Measurements from ENCODE around the gene OVCA2.
A peak's percentile ranks its signal among the peaks of the same experiment; 100 is the strongest.
"Not testable (repeated sequence)": the region's sequence is repeated elsewhere in the genome, so short reads cannot be mapped to it uniquely, and the experiment has no call there.

The OVCA2 gene

DNA sequence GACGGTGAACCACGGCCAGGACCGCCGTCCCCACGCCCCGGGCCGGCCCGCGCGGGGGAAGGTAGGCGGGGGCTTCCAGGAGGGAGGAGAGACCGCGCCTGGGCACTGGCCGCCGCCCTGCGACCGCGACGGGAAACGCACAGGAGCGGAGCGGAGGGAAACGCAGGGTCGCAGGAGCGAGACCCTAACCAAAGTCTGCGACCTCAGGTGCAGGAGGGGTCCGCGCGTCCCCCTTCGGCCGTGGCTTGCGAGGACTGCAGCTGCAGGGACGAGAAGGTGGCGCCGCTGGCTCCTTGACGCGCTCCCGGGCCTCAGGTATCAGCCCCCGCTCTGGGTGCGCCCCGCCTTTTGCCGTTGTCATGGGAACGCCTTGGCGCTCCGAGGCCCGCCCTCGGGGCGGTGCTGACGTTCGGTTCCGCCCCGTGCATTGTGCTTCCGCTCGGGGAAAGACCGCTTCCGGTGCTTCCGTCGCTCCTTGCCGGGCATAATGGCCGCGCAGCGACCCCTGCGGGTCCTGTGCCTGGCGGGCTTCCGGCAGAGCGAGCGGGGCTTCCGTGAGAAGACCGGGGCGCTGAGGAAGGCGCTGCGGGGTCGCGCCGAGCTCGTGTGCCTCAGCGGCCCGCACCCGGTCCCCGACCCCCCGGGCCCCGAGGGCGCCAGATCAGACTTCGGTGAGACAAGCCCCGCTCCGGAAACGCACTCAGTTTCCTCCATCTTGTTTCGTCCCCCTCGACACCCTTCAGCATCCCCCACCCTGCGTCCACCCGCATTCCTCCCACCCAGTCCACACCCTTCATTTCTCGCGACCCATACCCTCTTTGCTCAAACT, at the start of gene OVCA2:
TSS of gene OVCA2 (plus strand) at position 462 of the 829 bp plus-strand sequence. CDS start at position 488, 26 bp downstream.
- ATAC-seq: peak; percentile 95

DNA sequence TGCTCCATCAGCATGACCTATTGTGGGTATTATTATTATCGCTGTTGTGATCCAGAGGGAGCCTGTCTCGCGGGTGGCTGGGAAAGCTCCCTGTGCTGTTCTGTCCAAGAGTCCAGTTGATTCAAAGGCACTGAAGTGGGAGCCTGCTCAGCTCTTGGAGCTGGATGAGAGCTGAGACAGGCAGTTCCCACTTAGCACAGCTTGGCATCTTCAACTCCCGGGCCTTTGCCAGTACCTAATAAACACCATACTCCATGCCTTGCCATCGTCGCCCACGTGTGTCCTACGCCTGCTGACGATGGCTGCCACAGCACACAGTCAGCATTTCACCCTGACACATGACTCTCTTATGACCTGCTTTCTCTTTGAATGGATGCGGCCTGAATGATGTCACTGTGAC, 49.3 kb upstream of the OVCA2 start:
- ATAC-seq: no peak

GRCh38 chr17:1994707-1995106, 47.1 kb upstream of the OVCA2 start:
- ATAC-seq: no peak

DNA sequence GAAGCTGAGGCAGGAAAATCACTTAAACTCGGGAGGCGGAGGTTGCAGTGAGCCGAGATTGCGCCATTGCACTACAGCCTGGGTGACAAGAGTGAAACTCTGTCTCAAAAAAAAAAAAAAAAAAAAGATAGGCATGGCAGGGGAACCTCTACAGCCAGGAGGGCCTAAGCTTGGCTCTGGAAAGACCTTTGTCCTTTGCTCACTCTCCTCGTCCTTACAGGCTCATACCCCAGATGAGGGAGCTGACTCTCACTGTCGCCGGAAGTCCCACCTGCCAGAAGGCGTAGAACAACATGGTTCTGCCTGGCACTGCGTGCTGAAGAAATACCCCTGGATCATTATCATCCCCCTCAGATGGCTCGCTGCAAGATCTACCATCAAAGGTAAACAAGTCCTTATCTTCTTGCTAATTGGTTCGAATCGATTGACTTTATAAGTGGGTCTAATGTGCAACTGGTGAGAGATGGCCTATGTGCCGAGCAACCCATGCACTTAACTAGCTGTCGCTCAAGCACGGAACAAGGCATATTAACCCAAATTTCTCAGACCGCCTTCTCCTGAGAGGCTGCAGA, 46.4 kb upstream of the OVCA2 start:
- no peak for ATAC-seq

DNA sequence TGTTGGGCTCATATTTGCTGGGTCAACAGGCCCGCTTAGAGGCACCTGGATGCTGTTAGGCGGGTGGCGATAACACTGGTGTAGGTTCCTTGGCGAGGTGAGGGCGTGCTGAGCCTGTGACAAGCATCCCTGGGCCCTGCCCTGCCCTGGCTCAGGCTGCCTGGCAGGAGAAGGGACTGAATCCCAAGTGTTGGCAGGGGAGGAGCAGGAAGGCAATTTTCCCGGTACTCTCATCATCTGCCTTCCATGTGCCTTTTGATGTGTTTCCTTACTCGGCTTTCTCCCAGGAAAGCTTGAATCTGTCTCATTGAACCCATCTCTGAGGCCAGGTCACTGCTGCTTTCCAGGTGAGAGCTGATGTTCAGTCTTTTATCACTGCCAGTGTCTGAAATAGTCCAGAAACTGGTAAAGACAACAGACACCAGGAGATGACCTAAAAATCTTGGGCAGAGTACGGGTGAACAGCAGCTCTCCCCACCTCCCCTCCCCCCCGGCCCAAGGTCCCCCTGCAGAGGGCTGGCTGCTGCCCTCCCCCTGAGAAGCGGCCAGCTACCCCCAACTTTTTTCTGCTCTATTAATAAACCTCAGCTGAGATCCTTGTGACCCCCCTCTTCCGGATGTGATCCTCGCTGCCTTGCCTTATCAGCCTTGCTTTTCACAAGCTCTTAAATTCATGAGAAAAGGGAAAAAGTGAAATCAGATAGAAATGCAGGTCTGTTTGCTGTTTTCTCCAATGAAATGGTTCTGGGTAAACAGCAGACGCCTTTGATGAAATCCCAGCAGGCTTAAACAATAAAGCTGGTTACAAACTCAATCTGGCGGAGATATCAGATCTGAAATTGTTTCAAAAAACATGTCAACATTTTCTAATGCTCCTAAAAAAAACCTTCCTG, 45.7 kb upstream of the OVCA2 start:
- no peak for ATAC-seq

DNA sequence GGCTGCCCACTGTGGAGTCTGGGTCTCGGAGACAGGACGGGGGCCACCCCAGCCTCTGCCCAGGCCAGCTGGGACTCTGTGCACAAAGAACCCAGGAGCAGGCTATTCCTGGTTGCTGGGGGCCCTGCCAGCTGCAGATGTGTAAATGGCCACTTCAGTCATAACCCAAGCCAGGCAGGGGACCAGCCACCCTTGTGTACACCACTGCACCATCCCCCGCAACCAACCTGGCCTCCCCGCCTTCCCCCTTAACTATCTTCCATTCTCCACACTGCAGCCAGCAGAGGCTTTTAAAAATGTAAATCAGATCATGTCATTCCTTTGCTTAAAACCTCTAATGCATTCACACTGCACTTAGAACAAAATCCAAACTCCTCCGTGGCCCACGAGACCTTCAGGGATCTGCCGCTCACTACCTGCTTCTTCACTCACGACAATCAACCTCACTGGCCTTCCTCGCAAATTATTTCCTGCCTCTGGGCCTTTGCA, 45.0 kb upstream of the OVCA2 start:
- no peak for ATAC-seq

DNA sequence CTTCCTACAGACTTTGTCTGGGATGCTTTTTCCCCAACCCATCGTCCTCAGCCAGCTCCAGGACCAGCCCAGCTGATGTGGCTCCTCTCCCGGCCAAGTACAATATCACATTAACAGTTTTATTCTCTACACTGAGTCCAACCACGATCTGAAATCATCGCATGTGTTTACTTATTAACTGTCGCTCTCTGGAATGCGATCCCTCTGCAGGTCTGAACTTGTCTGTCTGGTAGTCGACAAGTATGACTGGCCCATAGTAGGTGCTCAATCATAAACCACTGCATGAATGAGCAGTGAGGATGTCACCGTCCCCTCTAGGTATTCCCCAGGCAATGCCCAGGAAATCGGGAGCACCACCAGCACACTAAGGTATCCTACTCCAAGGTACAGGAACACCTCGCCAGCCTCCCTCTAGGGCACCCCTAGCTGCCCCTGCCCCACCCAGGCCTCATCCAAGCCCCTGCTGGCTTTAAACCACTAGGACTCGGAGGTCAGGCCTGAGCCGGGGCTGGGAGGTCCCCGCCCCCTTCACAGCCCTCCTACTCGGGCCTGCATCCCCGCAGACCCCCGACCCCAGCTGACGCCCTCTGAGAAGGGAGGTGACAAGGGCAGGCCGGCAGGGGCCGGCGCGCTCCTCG, 44.4 kb upstream of the OVCA2 start:
- ATAC-seq: no peak

- no peak for ATAC-seq
Measured at GRCh38 chr17:1997927-1998742, 43.7 kb upstream of the OVCA2 start.

- no peak for ATAC-seq
Measured at GRCh38 chr17:1999557-2000251, 42.1 kb upstream of the OVCA2 start.

GRCh38 chr17:2002767-2003329, 39.0 kb upstream of the OVCA2 start:
- no peak for ATAC-seq

DNA sequence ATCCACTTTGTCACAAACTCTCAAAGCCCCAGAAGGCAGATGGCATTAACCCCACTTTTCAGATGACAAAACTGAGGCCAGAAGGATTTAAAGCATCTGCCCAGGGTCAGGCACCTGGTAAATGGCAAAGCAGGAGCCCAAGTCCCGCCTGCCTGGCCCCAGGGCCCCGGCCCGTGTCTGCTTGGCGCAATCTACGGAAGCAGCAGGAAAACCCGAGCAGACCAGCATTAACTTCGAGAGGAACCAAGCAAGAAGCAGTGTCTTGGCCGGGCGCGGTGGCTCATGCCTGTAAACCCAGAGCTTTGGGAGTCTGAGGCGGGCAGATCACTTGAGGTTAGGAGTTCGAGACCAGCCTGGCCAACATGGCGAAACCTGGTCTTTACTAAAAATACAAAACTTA, 38.3 kb upstream of the OVCA2 start:
- ATAC-seq: no peak

GRCh38 chr17:2004435-2004952, 37.3 kb upstream of the OVCA2 start:
- ATAC-seq: no peak

DNA sequence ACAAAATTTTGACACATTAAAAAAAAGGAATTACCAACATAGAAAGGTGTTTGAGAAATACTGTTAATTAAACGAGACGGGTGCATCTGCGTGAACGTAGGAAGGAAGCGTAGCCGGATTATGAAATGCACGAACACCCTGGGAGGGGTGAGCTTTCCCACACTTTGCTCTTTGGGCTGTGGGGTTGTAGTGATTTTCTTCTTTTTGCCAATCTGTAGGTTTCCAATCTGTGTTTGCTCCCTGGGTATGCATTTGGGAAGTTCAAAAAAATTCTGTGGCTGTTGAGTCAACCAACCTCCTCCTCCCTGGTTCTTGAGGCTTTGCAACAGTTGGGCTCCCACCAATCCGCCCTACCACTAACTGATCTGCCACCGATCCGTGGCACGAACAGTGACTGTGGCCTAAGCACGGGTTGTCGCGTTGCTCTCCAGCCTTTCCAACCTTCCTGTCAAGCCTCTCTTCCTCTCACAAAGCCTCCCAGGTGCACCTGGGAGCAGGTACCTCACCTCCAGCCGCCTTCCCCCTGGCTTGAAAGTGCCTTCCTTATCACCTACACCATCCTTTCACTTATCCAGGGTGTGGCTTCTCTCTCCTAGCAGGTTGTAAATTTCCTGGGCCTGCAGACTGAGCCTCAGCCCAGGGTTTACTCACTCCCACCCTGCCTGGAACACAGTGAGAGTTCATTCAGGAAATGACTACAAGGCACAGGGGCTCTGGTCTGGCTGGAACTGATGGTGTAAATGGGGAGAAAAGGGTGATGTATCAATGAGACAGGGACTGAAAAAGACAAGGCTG, 33.3 kb upstream of the OVCA2 start:
- no peak for ATAC-seq

DNA sequence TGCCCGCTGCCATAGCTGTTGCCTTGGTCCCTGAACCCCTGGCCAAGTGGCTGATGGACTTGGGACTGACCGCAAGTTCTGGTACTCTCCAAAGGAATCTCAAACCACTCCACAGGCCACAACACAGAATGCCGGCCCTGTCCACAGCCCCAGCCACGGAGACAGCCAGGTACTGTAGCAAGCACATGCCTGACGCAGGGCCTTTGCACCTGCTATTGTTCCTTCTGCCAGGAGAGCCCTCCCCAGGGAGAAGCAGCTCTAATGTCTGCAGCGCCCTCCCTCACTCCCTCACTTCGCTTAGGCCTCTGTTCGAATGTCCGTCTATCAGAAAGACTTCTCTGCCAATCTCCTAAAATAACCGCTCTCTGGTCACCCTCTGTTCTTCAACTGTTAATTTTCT, 32.1 kb upstream of the OVCA2 start:
- no peak for ATAC-seq

DNA sequence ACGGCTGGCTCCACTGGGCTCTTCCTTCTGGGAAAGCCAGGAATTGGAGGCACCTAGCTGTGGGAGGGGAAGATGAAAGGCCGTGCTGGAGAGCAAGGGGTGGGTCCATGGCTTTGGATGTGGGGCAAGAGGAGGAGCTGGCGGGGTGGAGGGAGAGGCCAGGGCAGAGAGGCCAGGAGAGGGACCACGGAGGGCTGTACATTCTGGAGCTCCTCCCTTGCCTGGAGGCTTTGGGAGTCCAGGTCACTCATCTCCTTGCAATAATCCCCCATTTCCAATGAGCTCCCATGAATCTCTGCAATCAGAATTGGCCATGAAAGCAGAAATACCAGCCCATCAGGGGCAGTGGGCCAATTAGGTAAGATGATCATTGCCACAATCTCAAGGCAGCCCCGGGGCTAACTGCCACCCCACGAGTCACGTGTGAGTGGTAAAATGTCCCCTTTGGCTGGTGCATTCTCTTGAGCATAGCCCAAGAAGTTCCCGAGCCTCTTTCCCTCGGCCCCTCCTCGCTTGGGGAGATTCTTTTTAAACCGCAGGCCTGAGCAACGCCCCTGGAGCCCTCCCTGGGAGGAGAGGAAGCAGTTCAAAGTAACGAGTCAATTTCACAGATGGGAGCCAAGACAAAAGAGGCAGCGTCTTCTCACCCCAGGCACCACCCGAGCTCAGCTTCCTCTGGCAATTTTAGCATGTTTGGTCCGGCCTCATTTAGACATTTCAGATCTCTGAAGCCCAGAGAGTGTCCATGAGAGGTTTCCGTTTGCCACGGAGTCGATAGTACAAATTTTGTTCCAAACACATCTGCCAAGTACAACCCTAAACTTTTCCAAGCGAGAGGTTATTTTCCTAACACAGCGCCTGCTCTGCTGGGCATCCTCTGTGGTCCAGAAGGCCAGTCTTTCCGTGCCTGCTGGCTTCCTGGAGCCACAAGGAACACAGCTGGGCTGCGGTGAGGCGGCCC, 30.1 kb upstream of the OVCA2 start:
- no peak for ATAC-seq

DNA sequence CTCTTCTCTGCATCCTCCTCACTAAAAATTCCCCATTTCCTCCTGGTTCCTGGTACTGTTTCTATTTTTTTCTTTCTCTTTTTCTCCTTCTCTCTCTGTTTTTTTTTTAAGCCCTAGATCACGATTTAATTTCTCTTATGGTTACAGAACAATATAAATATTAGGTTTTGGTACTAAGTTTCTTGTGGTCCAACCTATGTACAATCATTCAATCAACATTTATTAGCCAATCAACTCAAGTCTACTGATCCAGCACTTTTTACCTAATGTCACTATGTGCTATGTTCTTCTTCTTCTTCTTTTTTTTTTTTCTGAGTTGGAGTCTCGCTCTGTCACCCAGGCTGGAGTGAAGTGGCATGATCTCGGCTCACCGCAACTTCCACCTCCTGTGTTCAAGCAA, 29.3 kb upstream of the OVCA2 start:
- ATAC-seq: no peak

- ATAC-seq: not testable (repeated sequence)
Measured at GRCh38 chr17:2013220-2013993, 28.4 kb upstream of the OVCA2 start.

DNA sequence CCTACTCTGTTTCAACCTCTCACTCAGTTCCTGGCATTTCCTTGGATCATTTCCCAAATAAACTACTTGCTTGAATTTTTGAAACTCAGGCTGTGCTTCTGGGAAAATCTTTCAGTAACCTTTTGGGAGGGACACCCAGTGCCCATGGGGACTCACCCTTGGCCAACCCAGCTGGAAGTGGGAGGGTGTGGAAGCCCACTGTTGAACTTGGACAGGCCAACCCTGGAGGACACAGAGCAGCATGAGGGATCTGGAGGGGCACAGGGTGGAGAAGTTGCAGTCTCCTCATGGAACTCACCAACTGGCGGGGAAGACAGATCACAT, 27.9 kb upstream of the OVCA2 start:
- ATAC-seq: no peak

Data from activated CD4-positive, CD25-positive, alpha-beta regulatory T cell treated with anti-CD3 and anti-CD28 coated beads, Interleukin-2, amount 50 U/mL, for 24 hours (primary cell).